Rectal smooth muscle tissue (tissue), 1 donor: ENCODE results near the gene RNF169.

Experiments
- H3K27ac ChIP-seq: one replicate; pipeline ENCODE4 v1.7.0; 2013; ENCODE audit warnings: low read depth, low read length, inconsistent platforms
- H3K27me3 ChIP-seq: one replicate; pipeline ENCODE4 v1.7.0; 2013; ENCODE audit warnings: low read length; ENCODE audit not compliant: control insufficient read depth, insufficient read depth
- H3K36me3 ChIP-seq: one replicate; pipeline ENCODE4 v1.7.0; 2013; ENCODE audit warnings: low read length; ENCODE audit not compliant: control insufficient read depth, insufficient read depth
- H3K4me1 ChIP-seq: one replicate; pipeline ENCODE4 v1.7.0; 2013; ENCODE audit warnings: low read length; ENCODE audit not compliant: control insufficient read depth, insufficient read depth
- H3K4me3 ChIP-seq: one replicate; pipeline ENCODE4 v1.7.0; 2013; ENCODE audit warnings: low read length
- H3K9ac ChIP-seq: one replicate; pipeline ENCODE4 v1.7.0; 2013; ENCODE audit warnings: low read length

The RNF169 gene

GRCh38 chr11:74780248-74781005 lies 31.8 kb downstream of the RNF169 start:
- Histone ChIP-seq H3K4me3 (no peak overlapping the region), H3K4me1 (peaks cover 5% of the 10 kb centered on the region), H3K27ac (no peak overlapping the region), H3K27me3 (no peaks in the 10 kb centered on the region), H3K9ac (no peak overlapping the region), H3K36me3 (no peaks in the 10 kb centered on the region)

GRCh38 chr11:74783241-74783871 lies 34.7 kb downstream of the RNF169 start:
- Histone ChIP-seq H3K27me3 (no peaks in the 10 kb centered on the region), H3K27ac (no peak overlapping the region), H3K9ac (no peak overlapping the region), H3K4me1 (peaks cover 3% of the 10 kb centered on the region), H3K36me3 (no peaks in the 10 kb centered on the region), H3K4me3 (no peak overlapping the region)

GRCh38 chr11:74784234-74784633 lies 35.6 kb downstream of the RNF169 start:
- H3K9ac ChIP-seq, result no peak overlapping the region
- no peak overlapping the region for H3K27ac ChIP-seq
- no peaks in the 10 kb centered on the region for H3K27me3 ChIP-seq
- no peak overlapping the region for H3K4me3 ChIP-seq
- peaks cover 3% of the 10 kb centered on the region for H3K4me1 ChIP-seq
- no peaks in the 10 kb centered on the region for H3K36me3 ChIP-seq

- Histone ChIP-seq H3K27ac (no peak overlapping the region), H3K36me3 (no peaks in the 10 kb centered on the region), H3K4me3 (no peak overlapping the region), H3K9ac (no peak overlapping the region), H3K4me1 (peaks cover 3% of the 10 kb centered on the region), H3K27me3 (no peaks in the 10 kb centered on the region)
Observed at GRCh38 chr11:74784726-74785125, 36.1 kb downstream of the RNF169 start.

- Histone ChIP-seq H3K4me1 (no peaks in the 10 kb centered on the region), H3K36me3 (peaks cover 10% of the 10 kb centered on the region), H3K27me3 (no peaks in the 10 kb centered on the region)
Observed at GRCh38 chr11:74786574-74786973, 37.9 kb downstream of the RNF169 start.

GRCh38 chr11:74791333-74792100 lies 42.9 kb downstream of the RNF169 start:
- Histone ChIP-seq H3K27ac (no peak overlapping the region), H3K36me3 (peaks cover 13% of the 10 kb centered on the region), H3K9ac (no peak overlapping the region), H3K4me3 (no peak overlapping the region), H3K27me3 (no peaks in the 10 kb centered on the region), H3K4me1 (no peaks in the 10 kb centered on the region)

More at GRCh38 chr11:74786574-74786973, 37.9 kb downstream of the RNF169 start:
- H3K27ac ChIP-seq, result no peak overlapping the region
- no peak overlapping the region for H3K4me3 ChIP-seq
- H3K9ac ChIP-seq, result no peak overlapping the region

GRCh38 chr11:74806267-74806666 lies 57.6 kb downstream of the RNF169 start:
- H3K4me3 ChIP-seq, result no peak overlapping the region
- H3K36me3 ChIP-seq, result no peaks in the 10 kb centered on the region
- H3K27me3 ChIP-seq, result no peaks in the 10 kb centered on the region
- no peak overlapping the region for H3K27ac ChIP-seq
- H3K9ac ChIP-seq, result no peak overlapping the region
- H3K4me1 ChIP-seq, result no peaks in the 10 kb centered on the region

GRCh38 chr11:74809801-74810200 lies 61.2 kb downstream of the RNF169 start:
- Histone ChIP-seq H3K9ac (no peak overlapping the region), H3K4me3 (no peak overlapping the region), H3K4me1 (no peaks in the 10 kb centered on the region), H3K27me3 (no peaks in the 10 kb centered on the region), H3K27ac (no peak overlapping the region), H3K36me3 (no peaks in the 10 kb centered on the region)

GRCh38 chr11:74815966-74816365 lies 67.3 kb downstream of the RNF169 start:
- H3K27me3 ChIP-seq, result no peaks in the 10 kb centered on the region
- H3K36me3 ChIP-seq, result peaks cover 4% of the 10 kb centered on the region
- peaks cover 7% of the 10 kb centered on the region for H3K4me1 ChIP-seq
- H3K9ac ChIP-seq, result no peak overlapping the region
- H3K4me3 ChIP-seq, result no peak overlapping the region
- H3K27ac ChIP-seq, result no peak overlapping the region

GRCh38 chr11:74816664-74817063 lies 68.0 kb downstream of the RNF169 start:
- Histone ChIP-seq H3K36me3 (peaks cover 4% of the 10 kb centered on the region), H3K9ac (no peak overlapping the region)

GRCh38 chr11:74818283-74818946 lies 69.8 kb downstream of the RNF169 start:
- no peak overlapping the region for H3K4me3 ChIP-seq
- H3K27me3 ChIP-seq, result no peaks in the 10 kb centered on the region
- peaks cover 21% of the 10 kb centered on the region for H3K4me1 ChIP-seq
- H3K27ac ChIP-seq, result no peak overlapping the region
- H3K36me3 ChIP-seq, result peaks cover 5% of the 10 kb centered on the region
- H3K9ac ChIP-seq, result no peak overlapping the region

More at GRCh38 chr11:74816664-74817063, 68.0 kb downstream of the RNF169 start:
- H3K27ac ChIP-seq, result no peak overlapping the region
- peaks cover 8% of the 10 kb centered on the region for H3K4me1 ChIP-seq
- H3K27me3 ChIP-seq, result no peaks in the 10 kb centered on the region
- H3K4me3 ChIP-seq, result no peak overlapping the region

GRCh38 chr11:74819400-74819799 lies 70.8 kb downstream of the RNF169 start:
- no peaks in the 10 kb centered on the region for H3K27me3 ChIP-seq
- H3K36me3 ChIP-seq, result peaks cover 6% of the 10 kb centered on the region
- H3K27ac ChIP-seq, result no peak overlapping the region
- no peak overlapping the region for H3K9ac ChIP-seq
- H3K4me1 ChIP-seq, result peaks cover 21% of the 10 kb centered on the region
- no peak overlapping the region for H3K4me3 ChIP-seq
